Hepatic stellate cell (primary cell): Measurements from ENCODE around the gene SLC6A4.
"Not testable (repeated sequence)": the region's sequence is repeated elsewhere in the genome, so short reads cannot be mapped to it uniquely, and the experiment has no call there.

Experiments
- DNase-seq: peaks from one replicate; pipeline ENCODE4 v3.0.0; 2011; ENCODE audit warnings: low spot score

Gene SLC6A4

DNA sequence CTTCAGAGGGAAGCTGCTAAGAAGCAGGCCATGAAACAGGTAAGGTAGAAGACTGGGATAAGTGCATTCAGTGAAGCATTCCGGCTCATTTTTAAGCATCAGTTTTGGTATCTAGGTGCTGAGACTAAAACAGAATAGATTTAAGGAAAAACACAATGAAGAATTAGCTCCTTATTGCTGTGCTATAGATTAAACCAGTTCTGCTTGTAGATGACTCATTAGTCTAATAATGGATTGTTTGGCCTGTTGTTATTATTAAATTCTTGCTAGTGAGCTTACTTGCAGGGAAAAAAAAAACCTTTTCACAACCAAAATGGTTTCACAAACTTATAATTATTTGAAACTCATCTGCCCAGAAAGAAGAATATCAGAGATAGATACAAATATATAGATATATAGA lies 62.9 kb downstream of the SLC6A4 start:
- DNase-seq: no peak

DNA sequence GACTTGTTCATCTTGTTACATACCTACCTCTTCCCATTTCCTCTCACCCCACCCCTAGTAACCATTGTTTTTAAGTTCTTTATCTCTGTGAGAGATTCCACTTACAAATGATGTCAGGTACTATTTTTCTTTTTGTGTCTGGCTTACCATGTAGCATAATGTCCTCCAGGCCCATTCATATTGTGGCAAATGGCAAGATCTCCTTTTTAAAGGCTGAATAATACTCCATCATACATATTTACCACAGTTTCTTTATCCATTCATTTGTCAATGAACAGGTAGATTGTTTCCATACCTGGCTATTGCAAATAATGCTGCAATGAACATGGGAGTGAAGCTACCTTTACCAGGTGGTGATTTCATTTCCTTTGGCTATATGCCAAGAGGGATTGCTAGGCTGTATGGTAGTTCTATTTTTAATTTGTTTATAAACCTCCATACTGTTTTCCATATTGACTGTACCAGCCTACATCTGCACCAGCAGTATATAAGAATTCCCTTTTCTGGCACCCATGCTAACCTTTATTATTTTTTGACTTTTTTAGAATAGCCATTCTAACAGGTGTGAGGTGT lies 65.0 kb downstream of the SLC6A4 start:
- no peak for DNase-seq

DNA sequence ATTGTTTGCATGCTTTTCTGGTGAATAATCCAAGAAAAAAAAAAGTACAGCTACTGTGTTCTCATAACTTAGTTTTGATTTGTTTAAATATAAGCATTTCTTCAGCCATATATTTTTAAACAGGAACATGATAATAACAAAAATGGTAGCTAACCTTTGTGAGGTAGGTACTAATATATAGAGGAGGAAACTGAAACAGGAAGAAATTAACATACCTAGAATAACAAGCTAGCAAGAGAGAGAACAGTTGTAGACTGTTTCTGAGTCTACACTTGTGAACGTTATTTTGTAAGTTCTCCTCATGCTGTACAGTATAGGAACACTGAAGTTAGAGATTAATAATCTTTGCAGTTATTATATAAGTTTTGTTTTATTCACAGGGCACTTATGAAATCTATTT lies 69.5 kb downstream of the SLC6A4 start:
- no peak for DNase-seq

DNA sequence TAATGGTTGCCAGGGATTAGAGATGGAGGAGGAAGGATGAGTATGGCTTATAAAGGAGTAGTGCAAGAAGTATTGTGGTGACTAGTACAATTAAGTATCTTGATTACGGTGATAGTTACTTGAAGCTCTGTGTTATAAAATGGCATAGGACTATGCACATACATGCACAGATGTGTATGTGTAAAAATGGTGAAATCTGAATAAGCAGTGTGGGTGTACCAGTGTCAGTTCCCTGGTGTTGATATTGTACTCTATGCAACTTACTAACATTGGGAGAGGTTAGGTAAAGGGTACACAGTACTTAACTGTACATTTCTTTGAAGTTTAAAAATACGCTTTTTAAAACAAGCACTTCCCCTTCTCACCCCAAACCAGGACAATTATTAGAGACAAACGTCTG lies 70.3 kb downstream of the SLC6A4 start:
- no peak for DNase-seq

DNA sequence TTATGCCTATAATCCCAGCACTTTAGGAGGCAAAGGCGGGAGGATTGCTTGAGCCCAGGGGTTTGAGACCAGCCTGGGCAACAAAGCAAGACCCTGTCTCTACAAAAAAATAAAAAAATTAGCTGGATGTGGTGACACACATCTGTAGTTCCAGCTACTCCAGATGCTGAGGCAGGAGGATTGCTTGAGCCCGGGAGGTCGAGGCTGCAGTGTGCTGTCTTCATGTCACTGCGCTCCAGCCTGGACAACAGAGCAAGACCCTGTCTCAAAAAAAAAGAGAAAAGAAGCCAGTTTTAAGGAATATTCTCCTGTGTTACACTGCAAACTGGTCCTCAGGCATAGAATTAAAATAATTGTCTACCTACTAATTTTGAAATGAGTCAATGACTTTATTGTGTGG lies 71.0 kb downstream of the SLC6A4 start:
- DNase-seq: no peak

DNA sequence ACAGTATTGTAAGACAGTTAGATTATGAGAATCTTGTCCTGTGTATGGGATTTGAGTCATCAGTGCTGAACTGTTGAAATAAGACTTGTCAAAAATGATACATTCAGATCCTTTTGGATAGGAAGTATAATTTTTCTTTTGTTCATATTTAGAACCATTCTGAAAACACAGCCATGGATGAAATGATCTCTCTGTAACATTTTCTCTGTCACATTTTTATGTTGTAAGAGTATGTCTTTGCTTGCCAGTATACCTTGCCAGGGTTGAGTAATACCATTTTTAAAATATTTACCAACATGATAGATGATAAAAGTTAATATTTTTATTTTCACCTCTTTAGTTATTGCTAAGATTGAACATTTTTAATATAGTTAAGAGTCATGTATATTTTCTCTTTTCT lies 73.9 kb downstream of the SLC6A4 start:
- no peak for DNase-seq

DNA sequence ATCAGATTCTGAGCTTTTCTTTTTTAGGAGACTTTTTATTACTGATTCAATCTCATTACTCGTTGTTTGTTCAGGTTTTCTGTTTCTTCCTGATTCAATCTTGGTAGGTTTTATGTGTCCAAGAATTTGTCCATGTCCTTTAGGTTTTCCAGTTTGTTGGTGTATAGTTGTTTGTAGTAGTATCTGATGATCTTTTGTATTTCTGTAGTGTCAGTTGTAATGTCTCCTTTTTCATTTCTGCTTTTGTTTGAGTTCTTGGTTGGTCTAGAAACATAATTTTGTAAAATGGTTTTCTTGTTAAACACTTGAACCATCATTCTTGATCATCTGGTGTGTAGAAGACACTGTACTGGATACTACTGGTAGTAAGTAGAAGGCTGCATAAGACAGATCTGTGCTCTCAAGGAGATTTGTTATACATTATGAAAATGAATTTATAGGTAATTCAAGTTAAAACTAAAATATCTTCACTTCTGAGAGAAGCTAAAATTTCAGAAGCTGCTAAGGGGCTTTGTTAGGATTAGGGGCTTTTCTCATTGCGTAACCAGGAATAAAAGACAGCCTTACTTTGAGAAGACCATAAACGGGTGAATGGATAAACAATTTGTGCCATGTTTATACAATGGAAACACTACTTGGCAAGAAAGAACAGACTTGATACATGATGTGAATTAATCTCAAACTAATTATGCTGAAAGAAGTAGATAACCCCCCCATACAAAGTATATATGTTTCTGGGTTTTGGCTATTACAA lies 74.9 kb downstream of the SLC6A4 start:
- no peak for DNase-seq

DNA sequence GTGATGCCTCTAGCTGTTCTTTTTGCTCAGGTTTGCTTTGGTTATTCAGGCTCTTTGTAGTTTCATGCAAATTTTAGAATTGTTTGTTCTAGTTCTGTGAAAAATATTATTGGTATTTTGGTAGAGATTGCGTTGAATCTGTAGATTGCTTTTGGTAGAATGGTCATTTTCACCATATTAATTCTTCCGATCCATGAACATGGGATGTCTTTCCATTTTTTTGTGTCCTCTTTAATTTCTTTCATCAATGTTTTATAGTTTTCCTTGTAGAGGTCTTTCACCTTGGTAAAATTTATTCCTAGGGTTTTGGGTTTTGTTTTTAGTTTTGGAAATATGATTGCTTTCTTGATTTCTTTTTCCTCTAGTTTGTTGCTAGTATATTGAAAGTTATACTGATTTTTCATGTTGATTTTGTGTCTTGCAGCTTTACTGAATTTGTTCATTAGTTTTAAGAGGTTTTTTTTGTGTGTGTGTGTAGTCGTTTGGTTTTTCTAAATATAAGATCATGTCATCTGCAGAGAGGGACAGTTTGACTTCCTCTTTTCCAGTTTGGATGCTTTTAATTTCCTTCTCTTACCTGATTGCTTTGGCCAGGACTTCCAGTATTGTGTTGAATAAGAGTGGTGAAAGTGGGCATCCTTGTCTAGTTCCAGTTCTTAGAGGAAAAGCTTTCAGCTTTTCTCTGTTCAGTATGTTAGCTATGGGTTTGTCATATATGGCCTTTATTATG lies 76.4 kb downstream of the SLC6A4 start:
- no peak for DNase-seq

DNA sequence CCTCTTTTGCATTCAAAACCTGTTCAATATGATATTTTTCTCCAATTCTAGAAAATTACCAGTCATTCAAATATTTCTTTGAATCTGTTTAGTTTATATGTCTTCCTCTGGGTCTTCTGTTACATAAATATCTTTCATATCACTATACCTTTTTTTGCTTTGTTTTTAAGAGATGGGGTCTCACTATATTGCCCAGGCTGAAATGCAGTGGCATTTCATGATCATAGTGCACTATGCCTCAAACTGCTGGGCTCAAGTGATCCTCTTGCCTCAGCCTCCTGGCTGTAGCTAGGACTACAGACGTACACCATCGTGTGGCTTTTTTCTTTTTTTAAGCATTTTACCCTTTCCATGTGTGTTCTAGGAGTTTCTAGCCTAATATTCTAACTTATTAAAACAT lies 80.1 kb downstream of the SLC6A4 start:
- no peak for DNase-seq

DNA sequence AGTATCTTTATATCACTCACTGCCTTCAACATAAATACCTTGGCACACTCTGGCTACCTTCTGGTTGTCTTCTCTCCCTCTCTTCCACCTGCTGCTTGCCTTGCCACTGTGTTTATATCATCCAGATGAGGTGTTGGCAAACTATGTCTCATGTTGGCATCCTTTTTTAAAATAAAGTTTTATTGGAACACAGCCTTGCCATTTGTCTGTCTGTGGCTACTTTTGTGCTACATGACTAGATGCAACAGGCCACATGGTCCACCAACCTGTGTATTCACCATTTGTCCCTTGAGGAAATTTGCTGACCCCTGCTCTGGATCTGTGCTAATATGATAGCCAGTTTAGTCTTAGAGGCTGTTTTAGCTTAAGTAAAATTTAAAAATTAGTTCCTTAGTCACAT lies 82.0 kb downstream of the SLC6A4 start:
- no peak for DNase-seq

DNA sequence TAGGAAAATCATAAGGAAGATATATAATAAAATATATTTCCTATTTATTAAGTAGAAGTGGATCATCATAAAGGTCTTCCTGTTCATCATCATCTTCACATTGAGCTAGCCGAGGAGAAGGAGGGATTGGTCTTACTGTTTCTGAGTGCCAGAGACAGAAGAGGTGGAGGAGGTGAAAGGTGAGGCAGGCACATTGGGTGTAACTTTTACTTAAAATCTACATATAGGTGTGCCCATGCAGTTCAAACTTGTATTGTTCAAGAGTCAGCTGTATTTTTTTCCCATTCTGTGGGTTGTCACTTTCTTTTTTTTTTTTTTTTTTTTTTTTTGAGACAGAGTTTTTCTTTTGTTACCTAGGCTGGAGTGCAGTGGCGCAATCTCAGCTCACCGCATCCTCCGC lies 84.0 kb downstream of the SLC6A4 start:
- no peak for DNase-seq

DNA sequence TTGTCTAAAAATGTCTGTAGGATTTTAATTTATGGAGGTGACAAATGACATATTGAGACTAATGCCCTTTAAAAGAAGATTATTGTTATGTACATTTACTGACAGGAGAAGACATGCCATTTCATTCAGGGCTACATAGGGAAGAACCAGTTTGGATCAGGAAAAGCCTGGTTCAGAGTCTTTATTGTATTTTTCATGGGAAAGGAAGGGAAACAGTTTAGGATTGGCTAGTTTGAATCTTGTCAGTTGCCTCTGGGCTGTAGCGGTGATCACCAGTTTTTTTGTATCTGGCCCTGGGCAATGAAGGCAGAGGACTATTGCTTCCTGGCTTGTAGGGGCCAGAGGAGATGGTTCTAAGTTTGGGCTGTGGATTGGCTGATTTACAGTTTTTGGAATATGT lies 87.1 kb downstream of the SLC6A4 start:
- no peak for DNase-seq

DNA sequence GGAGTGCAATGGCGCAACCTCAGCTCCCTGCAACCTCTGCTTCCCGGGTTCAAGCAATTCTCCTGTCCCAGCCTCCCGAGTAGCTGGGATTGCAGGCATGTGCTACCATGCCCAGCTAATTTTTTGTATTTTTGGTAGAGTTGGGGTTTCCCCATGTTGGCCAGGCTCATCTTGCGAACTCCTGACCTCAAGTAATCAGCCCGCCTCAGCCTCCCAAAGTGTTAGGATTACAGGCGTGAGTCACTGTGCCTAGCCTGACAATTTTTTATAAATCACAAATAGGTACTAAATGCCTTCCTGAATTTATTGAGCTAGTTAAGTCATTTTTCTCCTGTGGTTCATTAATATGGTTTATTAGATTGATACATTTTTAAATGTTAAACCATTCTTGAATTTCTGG lies 87.6 kb downstream of the SLC6A4 start:
- DNase-seq: not testable (repeated sequence)
